ENCODE results near the gene DOCK3.
"Not testable (repeated sequence)": the region's sequence is repeated elsewhere in the genome, so short reads cannot be mapped to it uniquely, and the experiment has no call there.

DOCK3 gene

DNA sequence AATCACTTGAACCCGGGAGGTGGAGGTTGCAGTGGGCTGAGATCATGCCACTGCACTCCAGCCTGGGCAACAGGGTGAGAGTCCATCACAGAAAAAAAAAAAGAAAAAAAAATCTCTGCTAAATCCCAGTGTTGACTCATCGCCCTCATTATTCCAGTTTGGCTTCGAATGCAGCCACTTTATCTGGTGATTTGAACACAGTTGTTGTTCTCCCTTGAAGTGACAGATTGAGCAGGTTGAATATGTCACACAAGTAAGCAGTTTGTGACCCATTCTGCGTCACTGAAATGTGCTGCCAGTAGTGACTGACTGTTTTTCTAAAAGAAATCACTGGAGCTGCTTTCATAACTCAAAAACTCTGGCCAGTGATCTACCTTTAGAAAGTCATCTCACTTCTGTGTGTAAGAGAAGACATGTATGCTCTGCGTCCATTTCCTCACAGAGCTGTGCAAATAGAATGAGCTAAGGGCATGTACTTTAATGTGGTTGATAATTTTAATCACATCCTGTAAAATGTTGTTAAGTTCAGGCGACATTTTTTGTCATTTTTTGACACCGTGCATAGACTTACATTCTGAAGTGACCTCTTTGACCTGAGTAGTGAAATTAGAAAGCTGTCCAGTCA is 12.5 kb downstream of the DOCK3 start:
- DNase-seq, result no peak

DNA sequence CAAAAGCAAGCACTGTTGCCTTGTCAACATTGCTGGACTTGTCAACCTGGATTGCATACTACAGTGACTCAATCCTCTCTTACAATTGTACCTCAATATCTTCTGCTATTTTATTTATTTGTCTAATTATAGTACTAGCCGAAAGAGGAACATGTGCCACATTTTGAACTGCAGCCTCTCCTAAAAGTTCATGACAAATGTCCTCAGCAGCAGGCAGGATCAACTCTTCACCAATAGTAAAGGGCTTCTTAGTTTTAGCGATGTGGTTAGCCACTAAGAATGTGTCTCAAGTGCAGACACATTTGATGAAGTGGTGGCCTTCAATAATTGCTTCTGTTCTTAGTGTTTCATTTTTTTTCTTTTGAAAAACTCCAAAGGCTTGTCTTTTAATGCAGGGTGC is 13.2 kb downstream of the DOCK3 start:
- no peak for DNase-seq

DNA sequence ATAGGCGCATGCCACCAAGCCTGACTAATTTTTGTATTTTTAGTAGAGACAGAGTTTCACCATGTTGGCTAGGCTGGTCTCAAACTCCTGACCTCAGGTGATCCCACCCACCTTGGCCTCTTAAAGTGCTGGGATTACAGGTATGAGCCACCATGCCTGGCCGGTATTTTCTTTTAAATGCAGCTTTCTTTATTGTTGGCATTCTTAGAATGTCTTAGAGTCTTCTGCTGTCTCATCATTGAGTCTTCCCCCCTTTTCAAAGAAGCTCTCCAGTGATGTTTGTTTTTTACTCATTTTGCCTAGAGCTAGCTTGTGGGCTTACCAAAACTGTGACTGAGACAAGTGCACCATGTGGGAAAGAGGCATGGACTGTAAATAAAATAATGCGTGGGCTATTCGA is 13.9 kb downstream of the DOCK3 start:
- DNase-seq, result not testable (repeated sequence)

DNA sequence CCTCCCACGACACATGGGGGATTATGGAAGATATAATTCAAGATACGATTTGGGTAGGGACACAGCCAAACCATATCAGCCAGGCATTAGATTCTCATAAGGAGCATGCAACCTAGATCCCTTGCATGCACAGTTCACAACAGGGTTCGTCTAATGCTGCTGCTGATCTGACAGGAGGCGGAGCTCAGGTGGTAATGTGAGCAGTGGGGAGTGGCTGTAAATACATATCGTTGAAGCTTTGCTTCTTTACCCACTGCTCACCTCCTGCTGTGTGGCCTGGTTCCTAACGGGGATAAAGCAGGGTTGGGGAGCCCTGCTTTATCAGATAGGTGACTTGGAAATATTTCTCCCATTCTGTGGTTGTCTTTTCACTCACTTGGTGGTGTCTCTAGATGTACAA is 14.8 kb downstream of the DOCK3 start:
- DNase-seq, result no peak

DNA sequence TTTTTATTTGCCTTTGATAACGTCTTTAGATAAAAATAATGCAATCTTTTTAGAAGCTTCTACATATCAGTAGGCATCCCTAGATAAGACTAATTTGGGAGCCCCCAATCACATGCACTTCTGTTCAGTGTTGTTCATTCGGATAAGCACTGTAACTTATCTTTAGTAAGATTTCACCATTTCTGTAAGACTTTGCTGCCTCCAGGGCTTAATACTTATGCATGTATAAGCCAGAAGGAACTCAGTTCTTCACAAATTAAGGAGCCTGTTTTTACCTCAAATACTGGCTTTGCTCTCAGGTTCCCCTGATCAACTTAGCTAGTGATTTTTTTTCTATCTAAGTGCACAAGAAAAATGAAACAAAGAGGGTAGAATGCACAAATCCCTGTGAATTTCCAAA is 20.3 kb downstream of the DOCK3 start:
- no peak for DNase-seq

DNA sequence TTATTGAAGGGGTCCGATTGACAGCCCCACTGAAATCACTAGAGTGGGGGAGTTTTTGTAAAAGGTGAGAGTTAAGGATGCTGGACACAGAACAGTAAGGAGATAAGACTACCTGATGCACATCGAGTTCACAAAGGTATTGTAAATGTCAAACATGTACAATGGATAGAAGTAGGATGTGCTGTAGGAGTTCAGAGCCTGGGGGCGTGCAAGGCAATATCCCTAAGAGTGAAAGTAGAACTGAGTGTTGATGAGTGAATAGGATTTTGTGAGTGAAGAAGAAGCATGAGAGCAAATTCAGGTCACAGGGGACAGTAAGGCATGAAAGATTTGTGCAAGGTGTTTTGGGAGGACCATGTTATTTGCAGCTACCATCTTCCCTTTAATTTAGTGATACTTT is 21.5 kb downstream of the DOCK3 start:
- DNase-seq, result no peak

DNA sequence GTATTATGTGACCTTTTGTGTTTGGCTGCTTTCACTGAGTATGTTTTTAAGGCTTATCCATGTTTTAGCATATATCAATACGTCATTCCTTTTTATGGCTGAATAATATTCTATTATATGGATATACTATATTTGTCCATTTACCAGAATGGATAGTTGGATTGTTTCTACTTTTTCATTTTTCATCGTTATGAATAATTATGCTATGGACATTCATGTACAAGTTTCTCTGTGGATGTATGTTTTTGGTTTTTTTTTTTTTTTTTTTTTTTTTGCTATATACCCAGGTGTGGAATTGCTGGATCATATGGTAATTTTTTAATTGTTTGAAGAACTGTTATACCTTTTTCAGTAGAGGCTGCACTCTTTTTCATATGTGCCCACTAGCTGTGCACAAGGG is 23.5 kb downstream of the DOCK3 start:
- DNase-seq, result no peak

DNA sequence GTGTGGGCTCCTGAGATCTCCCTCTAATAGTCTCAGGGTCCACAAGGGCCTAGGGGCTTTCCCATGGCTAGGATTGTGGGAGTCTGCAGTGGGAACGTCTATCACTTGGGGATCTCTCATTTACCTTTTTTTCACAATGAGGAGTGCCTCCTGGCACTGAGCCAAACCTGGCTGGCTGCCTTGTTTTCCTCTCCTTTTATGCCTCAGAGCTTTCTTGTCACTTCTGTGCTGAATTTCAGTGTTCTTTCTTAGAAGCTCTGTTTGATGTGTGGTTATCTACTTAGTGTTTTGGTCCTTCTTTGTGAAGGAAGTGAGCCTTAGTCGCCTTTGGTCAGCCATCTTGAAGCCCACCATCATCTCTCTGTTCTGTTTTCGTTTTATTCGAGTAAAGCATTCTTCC is 33.9 kb downstream of the DOCK3 start:
- no peak for DNase-seq

DNA sequence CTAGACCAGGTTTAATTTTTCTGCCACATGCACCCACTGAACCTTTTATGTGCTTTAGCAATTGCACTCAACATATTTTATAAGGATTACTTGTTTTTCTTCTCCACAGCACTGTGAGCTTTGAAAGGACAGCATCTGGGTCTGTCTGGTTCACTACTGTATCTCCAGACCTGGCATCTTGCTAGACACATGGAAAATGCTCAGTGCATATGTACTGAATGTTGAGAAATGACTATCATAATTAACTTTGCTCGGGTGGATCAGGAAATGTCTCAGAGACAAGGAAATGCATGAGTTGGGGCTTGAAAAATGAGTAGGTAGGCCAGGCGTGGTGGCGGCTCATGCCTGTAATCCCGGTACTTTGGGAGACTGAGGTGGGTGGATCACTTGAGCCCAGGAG is 40.2 kb downstream of the DOCK3 start:
- no peak for DNase-seq

DNA sequence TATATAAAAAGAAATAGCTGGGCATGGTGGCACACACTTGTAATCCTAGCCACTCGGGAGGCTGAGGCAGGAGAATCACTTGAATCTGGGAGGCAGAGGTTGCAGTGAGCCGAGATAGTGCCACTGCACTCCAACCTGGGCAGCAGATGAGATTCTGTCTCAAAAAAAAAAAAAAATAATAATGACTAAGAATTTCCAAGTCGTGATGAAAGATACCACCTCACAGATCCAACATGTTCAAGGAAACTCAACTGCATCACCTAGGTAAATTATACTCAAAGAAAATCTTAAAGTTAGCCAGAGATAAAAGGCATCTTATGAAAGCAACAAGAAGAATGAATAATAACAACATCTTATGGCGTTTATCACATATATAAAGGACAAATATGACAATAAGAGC is 50.1 kb downstream of the DOCK3 start:
- no peak for DNase-seq

DNA sequence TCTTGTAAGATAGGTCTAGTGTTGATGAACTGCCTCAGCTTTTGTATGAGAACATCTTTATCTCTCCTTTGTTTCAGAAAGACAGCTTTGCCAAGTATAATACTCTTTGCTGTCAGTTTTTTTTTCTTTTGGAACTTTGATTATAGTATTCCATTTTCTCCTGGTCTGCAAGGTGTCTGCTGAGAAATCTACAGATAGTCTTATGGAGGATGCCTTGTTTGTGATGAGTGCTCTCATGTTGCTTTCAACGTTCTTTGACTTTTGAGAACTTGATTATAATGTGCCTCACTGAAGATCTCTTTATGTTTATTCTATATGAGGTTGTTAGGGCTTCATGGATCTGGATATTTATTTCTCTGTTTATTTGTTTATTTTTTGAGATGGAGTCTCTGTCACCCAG is 60.3 kb downstream of the DOCK3 start:
- DNase-seq, result no peak

DNA sequence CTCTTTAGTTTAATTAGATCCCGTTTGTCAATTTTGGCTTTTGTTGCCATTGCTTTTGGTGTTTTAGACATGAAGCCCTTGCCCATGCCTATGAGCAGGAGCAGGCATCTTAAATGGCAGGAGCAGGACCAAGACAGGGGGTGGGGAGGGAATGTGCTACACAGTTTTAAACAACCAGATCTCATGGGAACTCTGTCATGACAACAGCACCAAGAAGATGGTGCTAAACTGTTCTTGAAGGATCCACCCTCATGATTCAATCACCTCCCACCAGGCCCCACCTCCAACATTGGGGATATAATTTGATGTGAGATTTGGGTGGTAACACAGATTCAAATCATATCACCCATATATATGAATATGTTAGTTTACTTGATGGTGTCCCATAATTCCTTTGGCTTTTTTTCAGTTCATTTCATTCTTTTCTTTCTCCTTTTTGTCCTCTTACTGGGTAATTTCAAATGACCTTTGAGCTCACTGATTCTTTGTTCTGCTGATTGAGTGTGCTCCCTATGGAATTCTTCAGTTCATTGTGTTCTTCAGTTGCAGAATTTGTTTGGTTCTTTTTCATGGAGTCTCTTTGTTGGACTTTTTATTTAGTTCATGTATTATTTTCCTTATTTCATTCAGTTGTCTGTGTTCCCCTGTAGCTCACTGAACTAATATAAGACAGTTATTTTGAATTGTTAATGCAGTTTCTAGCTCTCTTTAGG is 62.6 kb downstream of the DOCK3 start:
- no peak for DNase-seq

DNA sequence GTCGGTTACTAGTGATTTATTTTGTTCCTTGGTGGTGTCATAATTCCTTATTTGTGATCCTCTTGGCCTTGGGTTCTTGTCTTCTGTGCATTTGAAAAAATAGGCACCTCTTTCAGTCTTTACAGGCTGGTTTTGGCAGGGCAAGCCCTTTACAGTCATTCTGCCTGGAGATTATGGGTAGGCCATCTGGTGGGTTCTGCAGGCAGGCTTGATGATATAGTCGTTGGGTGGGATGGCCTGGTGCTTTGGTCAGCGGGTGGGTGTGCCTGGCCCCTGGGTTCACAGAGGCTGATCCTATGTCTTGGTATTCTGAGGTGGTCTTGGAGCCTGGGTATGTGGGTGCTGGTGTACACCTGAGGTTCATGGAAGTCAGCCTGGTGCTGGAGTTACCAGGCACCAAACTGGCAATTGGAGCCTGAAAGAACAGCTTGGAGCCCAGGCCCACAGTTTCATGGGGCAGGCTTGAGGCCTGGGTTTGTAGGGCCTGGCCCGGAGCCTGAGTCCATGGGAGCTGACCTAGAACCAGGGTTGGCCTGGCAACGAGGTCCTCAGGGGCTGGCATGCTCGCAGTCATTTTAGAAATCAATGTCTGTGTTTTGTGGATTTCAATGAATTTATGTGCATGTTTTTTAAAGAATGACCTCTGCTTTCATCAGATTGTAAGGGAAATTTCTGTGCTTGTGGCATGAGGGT is 63.3 kb downstream of the DOCK3 start:
- no peak for DNase-seq

DNA sequence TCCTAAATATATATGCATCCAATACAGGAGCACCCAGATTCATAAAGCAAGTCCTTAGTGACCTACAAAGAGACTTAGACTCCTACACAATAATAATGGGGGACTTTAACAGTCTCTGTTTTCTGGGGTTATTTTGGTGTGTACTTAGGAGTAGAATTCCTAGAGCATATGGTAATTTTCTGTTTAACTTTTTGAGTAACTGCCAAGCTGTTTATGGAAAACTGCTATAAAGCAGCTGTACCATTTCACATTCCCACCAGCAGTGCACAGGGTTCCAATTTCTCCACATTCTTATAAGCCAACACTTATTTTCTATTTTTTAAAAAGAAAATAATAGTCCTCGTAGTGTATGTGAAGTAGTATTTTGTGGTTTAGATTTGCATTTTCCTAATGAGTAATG is 68.9 kb downstream of the DOCK3 start:
- no peak for DNase-seq

DNA sequence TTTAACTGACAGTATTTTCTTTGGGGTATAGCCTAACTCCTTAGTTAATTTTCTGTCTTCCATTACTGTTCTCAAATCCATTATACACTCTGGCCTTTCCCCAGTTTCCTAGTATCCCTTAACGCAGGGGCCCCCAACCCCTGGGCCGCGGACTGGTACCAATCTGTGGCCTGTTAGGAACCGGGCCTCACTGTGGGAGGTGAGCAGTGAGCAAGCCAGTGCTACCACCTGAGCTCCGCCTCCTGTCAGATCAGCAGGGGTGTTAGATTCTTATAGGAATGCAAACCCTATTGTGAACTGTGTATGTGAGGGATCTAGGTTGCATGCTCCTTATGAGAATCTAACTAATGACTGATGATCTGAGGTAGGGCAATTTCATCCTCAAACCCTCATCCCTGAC is 75.1 kb downstream of the DOCK3 start:
- DNase-seq, result no peak

DNA sequence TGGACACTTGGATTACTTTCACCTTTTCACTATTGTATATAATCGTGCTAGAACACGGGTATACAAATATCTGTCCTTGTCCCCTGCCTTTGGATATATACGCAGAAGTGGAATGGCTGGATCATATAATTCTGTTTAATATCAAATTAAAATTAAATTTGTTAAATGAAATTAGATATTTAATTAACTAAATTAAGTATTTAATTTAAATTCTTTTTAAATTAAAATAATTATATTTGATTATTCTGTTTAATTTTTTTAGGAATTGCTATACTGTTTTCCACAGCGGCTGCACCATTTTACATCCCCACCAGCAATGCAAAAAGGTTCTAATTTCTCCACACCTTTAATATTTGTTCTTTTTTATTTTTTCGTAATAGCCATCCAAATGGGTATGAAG is 84.3 kb downstream of the DOCK3 start:
- no peak for DNase-seq

DNA sequence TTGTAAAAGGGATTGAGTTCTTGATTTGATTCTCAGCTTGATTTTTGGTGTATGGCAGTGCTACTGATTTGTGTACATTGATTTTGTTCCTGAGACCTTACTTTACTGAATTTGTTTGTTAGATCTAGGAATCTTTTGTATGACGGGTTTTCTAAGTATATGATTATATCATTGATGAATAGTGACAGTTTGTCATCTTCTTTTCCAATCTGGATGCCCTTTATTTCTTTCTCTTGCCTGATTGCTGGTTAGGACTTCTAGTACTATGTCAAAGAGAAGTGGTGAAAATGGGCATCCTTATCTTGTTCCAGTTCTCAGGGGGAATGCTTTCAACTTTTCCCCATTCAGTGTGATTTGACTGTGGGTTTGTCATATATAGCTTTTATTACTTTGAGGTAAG is 103.0 kb downstream of the DOCK3 start:
- no peak for DNase-seq

DNA sequence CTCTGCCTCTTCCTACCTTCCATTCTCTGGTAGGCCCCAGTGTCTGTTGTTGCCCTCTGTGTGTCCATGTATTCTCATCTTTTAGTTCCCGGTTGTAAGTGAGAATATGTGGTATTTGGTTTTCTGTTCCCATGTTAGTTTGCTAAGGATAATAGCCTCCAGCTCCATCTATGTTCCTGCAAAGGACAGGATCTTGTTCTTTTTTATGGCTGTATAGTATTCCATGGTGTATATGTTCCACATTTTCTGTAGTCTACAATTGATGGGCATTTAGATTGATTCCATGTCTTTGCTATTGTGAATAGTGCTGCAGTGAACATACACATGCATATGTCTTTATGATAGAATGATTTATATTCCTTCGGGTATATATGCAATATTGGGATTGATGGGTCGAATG is 107.0 kb downstream of the DOCK3 start:
- not testable (repeated sequence) for DNase-seq

DNA sequence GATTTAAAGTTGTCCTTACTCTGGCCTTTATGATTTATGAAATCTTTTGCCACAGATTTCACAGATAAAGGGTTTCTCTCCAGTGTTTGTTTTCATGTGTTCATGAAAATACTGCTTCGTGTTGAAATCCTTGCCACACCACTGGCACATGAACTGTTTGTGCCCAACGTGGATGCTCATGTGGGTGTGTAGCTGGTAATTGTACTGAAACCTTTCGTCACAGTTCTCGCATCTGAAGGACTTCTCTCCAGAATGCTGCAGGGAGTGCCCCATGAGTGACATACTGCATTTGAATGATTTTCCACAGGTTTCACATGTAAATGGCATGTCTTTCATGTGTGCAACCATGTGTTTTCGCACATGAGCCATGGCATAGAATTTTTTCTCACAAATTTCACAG is 111.9 kb downstream of the DOCK3 start:
- no peak for DNase-seq

DNA sequence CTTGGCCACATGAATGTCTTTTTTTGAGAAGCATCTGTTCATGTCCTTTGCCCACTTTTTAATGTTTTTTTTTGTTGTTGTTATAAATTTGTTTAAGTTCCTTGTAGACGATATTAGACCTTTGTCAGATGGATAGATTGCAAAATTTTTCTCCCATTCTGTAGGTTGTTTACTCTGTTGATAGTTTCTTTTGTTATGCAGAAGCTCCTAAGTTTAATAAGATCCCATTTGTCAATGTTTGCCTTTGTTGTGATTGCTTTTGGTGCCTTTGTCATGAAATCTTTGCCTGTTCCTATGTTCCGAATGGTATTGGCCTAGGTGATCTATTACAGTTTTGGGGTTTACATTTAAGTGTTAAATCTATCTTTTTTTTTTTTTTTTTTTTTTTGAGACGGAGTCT is 116.2 kb downstream of the DOCK3 start:
- DNase-seq, result not testable (repeated sequence)

DNA sequence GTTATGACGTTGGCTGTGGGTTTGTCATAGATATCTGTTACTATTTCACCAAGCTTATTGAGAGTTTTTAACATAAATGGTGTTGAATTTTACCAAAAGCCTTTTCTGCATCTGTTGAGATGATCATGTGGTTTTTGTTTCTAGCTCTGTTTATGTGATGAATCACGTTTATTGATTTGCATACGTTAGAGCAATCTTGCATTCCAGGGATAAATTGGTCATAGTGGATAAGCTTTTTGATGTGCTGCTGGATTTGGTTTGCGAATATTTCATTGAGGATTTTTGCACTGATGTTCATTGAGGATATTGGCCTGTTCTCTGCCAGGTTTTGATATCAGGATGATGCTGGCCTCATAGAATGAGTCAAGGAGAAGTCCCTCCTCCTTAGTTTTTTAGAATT is 117.8 kb downstream of the DOCK3 start:
- DNase-seq, result no peak

DNA sequence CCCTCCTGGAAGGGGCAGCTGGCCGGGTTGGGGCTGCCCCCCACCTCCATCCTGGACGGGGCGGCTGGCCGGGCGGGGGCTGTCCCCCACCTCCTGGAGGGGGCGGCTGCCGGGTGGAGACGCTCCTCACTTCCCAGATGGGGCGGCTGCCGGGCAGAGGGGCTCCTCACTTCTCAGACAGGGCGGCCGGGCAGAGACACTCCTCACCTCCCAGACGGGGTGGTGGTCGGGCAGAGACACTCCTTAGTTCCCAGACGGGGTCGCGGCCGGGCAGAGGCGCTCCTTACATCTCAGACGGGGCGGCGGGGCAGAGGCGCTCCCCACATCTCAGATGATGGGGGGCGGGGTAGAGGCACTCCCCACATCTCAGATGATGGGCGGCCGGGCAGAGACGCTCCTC is 129.1 kb downstream of the DOCK3 start:
- not testable (repeated sequence) for DNase-seq

DNA sequence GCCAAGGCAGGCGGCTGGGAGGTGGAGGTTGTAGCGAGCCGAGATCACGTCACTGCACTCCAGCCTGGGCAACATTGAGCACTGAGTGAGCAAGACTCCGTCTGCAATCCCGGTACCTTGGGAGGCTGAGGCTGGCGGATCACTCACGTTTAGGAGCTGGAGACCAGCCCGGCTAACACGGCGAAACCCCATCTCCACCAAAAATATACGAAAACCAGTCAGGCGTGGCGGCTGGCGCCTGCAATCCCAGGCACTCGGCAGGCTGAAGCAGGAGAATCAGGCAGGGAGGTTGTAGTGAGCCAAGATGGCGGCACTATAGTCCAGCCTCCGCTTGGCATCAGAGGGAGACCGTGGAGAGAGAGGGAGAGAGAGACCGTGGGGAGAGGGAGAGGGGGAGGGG is 129.6 kb downstream of the DOCK3 start:
- not testable (repeated sequence) for DNase-seq

DNA sequence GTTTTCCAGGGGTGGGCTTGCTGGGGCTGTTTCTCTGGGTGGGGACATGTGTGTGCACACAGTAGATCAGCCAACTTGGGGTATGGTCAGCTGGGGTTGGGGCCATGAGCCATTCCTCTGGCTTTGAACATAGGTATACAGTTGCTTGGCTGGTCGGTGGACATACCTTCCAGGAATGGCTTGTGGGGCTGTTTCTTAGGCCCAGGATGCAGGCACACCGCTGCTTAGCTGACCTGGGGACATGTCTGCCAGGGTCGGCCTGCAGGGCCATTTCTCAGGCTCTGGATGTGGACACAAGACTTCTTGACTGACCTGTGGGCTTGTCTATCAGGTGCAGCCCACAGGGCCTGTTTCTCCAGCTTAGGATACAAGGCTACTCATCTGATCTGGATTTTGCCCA is 130.6 kb downstream of the DOCK3 start:
- DNase-seq, result no peak

DNA sequence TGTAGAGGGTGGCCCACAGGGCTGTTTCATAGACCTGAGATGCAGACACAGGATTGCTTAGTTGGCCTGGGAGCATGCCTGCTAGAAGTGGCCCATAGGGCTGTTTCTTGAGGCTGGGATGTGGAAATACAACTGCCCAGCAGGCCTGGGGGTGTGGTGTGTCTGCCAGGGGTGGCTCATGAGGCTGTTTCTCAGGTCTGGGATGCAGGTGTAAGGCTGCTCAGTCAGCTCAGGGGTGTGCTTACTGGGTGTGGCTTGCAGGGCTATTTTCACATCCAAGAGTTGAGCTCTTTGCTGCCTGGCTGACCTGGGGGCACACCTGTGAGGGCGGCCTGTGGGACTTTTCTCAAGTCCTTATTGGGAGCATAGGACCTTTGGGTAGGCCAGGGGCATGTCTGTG is 131.3 kb downstream of the DOCK3 start:
- no peak for DNase-seq

All from NCI-H1436 treated with DMSO at 0.1 percent for 48 hours (cell line).